Effector CD8-positive, alpha-beta T cell (primary cell): ENCODE data around the gene AOPEP.

Experiments used
- DNase-seq: peaks from one replicate; lab custom pipeline; 2025; lab: John Stamatoyannopoulos, UW

Gene AOPEP

DNA sequence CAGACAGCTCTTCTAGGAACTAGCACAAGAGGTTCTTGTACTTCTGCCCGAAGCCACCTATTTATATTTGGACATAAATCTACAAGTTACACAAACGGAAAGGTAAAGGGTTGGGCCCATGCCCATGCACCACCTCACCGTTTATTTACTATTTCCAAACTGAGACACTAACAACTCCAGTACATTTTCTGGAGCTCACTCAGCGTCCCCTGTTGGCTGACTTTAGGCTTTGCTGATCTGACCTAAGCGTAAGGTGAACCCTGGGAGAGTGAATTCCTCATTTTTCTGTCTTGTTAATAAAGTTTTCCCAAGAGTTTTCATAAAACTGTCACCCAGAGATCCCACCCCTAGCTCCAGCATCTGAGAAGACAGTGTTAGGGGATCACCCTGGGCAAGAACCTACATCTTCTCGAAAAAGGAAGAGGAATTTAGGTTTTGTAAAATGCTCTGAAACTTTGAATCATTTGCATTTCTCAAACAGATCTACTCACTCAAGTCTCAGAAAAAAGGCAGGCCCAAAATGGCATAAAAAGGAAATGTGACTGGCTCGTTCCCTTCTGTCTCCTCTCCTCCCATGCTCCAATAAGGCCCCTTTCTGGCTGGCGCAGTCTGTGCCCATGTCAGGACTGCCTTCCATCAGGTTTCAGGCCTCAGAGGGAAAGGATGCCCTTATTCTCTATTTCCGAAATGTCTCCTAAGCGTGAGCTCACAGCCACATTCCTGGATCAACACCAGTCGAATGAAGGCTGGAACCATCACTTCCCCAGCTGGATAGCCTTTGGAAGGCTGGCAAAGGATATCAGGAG lies 389.7 kb downstream of the AOPEP start:
- no peak for DNase-seq

DNA sequence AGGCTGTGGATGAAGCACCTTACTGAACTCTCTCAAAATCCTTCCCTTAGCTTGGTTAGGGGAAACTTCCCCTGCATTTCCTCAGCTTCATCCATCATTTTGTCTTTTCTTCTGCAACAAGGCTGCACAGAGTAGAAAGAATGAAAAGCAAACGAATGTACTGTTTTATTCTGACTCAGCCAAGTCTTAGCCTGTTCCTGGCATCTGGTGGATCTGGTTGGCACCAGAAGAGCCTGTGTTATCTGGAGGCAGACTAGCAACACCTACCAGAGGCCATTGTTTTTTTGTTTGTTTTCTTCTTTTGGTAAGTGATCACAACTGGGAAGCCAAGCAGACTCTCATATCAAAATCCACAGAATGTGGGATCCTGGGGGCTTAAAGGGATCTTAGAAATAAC lies 390.3 kb downstream of the AOPEP start:
- no peak for DNase-seq

GRCh38 chr9:95118596-95118995 lies 392.1 kb downstream of the AOPEP start:
- DNase-seq: no peak

- no peak for DNase-seq
These were observed 394.4 kb downstream of the AOPEP start for GRCh38 chr9:95120781-95121370.

GRCh38 chr9:95124582-95125367 lies 398.3 kb downstream of the AOPEP start:
- no peak for DNase-seq

DNA sequence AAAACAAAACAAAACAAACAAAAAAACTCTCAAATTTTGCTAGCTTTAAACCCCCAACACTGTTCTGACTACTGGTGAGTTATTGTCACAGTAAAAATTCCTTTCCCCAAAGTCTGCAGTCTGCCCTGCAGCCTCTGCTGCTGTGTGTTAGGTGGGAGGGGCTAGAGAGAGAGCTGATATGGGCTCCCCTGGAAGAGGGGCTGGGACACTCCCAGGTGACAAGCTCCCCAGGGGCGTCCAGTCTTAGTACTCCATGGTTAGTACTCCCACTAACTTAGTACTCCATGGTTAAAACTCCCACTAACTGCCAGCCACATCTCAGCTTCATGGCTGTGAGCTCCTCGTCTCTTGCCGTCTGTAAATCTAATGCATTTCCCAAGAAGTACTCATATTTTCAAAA lies 399.2 kb downstream of the AOPEP start:
- DNase-seq: no peak

GRCh38 chr9:95126739-95127138 lies 400.2 kb downstream of the AOPEP start:
- DNase-seq: no peak

- peak; percentile 43 for DNase-seq
These were observed 401.0 kb downstream of the AOPEP start for GRCh38 chr9:95127249-95128176.

DNA sequence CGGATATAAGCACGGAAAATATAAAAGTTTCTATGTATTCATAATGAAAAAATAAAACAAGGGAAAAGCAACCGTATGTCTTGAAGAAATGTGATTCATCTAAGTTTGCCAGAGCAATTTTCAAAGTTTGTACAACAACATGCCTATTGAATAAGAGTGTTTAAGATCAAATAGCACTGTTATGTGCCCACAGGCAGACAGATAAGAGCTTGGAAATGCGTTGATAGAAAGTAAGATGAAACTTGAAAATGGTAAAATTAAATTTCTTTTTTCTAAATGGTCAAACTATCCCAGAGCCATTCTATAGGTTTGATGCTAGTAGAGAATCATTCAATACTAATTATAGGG lies 401.7 kb downstream of the AOPEP start:
- DNase-seq: no peak

- DNase-seq: no peak
These were observed 403.2 kb downstream of the AOPEP start for GRCh38 chr9:95129476-95130291.

DNA sequence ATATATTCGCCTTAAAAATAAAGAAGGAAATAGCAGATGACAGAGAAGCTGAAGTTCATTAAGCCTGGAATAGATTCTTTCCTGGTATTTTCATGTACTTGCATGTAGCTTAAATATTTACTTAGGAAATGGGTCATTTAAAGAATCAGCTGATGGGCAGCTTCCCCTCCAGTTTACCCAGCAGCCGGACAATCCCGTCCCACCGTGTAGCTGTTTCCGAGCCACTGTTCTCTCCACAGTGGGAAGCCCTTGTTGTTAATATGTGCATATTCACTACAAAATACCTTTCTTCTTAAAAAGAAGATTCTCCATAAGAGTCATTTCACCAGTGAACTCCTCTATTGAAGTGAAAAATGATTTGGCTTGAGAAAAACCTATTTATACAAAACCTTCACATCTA lies 404.0 kb downstream of the AOPEP start:
- no peak for DNase-seq

DNA sequence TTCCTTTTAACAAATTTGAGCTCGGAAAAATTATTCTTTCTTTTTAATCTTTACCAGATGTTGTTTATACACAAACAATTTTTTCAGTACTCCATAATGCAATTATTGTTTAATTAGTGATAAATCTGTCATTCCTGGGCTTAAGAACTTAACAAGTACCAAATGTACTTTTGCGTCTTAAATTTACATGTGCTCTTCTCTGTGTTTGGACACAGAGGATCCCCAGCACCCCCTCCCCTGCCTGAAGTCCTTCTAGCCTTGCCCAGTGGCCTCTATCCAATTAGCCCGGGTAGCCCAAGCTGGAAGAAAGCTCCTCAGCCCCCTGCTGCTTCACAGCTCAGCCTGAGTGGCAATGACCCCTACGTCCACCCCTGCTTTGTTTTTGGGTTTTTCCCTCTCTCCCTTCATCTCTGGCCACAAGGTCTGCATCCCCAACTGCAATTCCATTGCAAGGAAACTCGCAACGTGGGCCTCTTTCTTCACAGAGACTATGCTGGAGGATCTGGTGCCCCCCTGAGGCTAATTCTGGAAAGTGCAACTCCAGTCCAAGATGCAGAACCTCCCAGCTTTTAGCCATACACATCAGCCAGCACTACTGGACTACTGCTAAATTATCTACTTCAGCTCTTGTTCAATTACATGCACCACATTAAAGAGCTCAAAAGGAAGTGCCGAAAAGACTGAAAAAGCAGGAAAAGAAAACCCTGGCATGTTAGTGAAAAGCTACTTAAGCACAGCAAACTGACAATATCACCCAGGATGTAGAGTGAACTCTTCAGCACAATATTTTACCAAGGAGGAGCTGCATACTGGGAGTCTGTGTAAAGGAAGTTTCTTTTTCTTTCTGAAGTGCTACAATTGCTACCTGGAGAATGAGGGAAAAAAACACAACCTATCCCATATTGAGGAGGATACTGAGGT lies 404.8 kb downstream of the AOPEP start:
- DNase-seq: no peak

- DNase-seq: no peak
These were observed 406.1 kb downstream of the AOPEP start for GRCh38 chr9:95132366-95133324.

- DNase-seq: no peak
These were observed 406.8 kb downstream of the AOPEP start for GRCh38 chr9:95133325-95133705.

- no peak for DNase-seq
These were observed 408.0 kb downstream of the AOPEP start for GRCh38 chr9:95134457-95134881.

DNA sequence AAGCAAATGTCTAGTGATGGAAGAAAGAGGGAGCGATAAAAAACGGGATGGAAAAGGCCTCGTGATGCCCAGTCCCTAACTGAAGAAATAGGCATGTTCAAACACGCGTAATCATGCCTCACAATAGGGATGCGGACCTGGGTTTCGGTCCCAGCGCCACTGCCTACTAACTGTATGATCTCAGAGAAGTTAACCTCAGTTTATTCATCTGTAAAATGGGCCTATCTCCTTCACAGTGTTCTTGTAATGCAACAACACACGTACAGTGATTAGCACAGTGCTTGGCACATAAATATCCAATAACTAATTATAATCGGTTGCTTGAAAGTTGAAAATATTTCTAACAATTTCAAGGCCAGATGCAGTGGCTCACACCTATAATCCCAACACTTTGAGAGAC lies 409.3 kb downstream of the AOPEP start:
- no peak for DNase-seq
